Measurements from ENCODE around the gene GID8.

- TF ChIP-seq CTCF (IDR thresholded peaks at IDR 0.05; ENCODE audit: poor library complexity, severe bottlenecking) (no peak), TAF1 (IDR thresholded peaks at IDR 0.05; ENCODE audit: low read depth) (no peak), POLR2AphosphoS5 (IDR thresholded peaks at IDR 0.05) (no peak), MXI1 (conservative IDR thresholded peaks at IDR 0.05; ENCODE audit: poor library complexity, severe bottlenecking) (peak; percentile 19), RAD21 (conservative IDR thresholded peaks at IDR 0.05) (peak; percentile 10), EZH2 (IDR thresholded peaks at IDR 0.05; ENCODE audit: borderline replicate concordance, insufficient read depth, low read length, poor library complexity, severe bottlenecking) (no peak), REST (IDR thresholded peaks at IDR 0.05; ENCODE audit: borderline replicate concordance) (no peak), EP300 (conservative IDR thresholded peaks at IDR 0.05; ENCODE audit: poor library complexity, severe bottlenecking) (no peak)
Measured at GRCh38 chr20:62938105-62938888, at the start of gene GID8.
